GM18517 (cell line): ENCODE data around the gene SMG6.

Source experiments
- ATAC-seq: cut with Tn5 transposase; IDR thresholded peaks from one replicate; pipeline ENCODE4 v1.9.1; 2021; ENCODE audit warnings: mild to moderate bottlenecking, moderate library complexity; ENCODE audit not compliant: unreplicated experiment

The SMG6 gene

GRCh38 chr17:2064980-2065785, 238.4 kb downstream of the SMG6 start:
- no peak for ATAC-seq

- ATAC-seq: no peak
Measured at GRCh38 chr17:2064520-2064971, 239.0 kb downstream of the SMG6 start.

GRCh38 chr17:2064147-2064489, 239.5 kb downstream of the SMG6 start:
- no peak for ATAC-seq

GRCh38 chr17:2063261-2064146, 240.1 kb downstream of the SMG6 start:
- ATAC-seq: no peak

- ATAC-seq: no peak
Measured at GRCh38 chr17:2062571-2063183, 240.9 kb downstream of the SMG6 start.

GRCh38 chr17:2061441-2061958, 242.1 kb downstream of the SMG6 start:
- no peak for ATAC-seq

- no peak for ATAC-seq
Measured at GRCh38 chr17:2060681-2061440, 242.7 kb downstream of the SMG6 start.

GRCh38 chr17:2060385-2060658, 243.3 kb downstream of the SMG6 start:
- ATAC-seq: no peak

GRCh38 chr17:2059547-2060384, 243.8 kb downstream of the SMG6 start:
- ATAC-seq: no peak

GRCh38 chr17:2058586-2059546, 244.7 kb downstream of the SMG6 start:
- no peak for ATAC-seq

GRCh38 chr17:2057760-2058585, 245.6 kb downstream of the SMG6 start:
- ATAC-seq: no peak

- no peak for ATAC-seq
Measured at GRCh38 chr17:2057175-2057759, 246.3 kb downstream of the SMG6 start.

GRCh38 chr17:2056206-2057174, 247.1 kb downstream of the SMG6 start:
- ATAC-seq: no peak

- ATAC-seq: no peak
Measured at GRCh38 chr17:2055292-2056205, 248.0 kb downstream of the SMG6 start.

GRCh38 chr17:2054512-2055291, 248.9 kb downstream of the SMG6 start, which contains the start of gene HIC1:
HIC1 (plus strand) TSS chr17:2055103; CDS start chr17:2056691, 1,588 bp downstream.
- ATAC-seq: peak; percentile 46
